ENCODE results near the gene GHITM.

DNA sequence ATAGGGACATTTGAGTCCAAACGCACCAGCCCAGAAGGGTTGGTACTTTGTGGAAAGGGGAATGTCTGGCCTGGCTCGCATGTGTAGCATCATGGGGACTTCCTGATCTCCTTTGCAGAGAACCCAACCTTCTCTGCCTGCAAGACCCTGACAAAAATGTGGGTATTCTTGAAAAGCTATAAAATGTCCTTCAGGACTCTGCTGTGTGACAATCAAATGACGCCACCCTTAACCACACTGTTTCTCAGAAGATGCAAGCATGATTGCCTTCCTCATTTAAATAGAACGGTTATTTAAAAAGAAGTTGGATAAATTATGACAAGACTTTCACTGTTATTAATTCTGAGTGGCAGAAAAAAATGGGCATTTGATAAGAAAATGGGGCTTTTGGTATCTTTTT lies 19.2 kb downstream of the GHITM start:
- TF ChIP-seq, protein P1, sequence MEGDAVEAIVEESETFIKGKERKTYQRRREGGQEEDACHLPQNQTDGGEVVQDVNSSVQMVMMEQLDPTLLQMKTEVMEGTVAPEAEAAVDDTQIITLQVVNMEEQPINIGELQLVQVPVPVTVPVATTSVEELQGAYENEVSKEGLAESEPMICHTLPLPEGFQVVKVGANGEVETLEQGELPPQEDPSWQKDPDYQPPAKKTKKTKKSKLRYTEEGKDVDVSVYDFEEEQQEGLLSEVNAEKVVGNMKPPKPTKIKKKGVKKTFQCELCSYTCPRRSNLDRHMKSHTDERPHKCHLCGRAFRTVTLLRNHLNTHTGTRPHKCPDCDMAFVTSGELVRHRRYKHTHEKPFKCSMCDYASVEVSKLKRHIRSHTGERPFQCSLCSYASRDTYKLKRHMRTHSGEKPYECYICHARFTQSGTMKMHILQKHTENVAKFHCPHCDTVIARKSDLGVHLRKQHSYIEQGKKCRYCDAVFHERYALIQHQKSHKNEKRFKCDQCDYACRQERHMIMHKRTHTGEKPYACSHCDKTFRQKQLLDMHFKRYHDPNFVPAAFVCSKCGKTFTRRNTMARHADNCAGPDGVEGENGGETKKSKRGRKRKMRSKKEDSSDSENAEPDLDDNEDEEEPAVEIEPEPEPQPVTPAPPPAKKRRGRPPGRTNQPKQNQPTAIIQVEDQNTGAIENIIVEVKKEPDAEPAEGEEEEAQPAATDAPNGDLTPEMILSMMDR (IDR thresholded peaks at IDR 0.05): no peak
- no peak for TF ChIP-seq POLR2A (IDR thresholded peaks at IDR 0.05)
